WTC11 (cell line): ENCODE results near the gene DDB1. TPM values are rescaled to one million over a fixed set of nuclear protein-coding genes. Genes with fewer than 3 reads are reported as not detected.

Source experiments
- ATAC-seq: fragments of 200-7000 bp; cut with Tn5 transposase; 2 replicates; pipeline ENCODE4 v1.10.0; 2021; ENCODE audit warnings: mild to moderate bottlenecking, moderate library complexity
- CTCF ChIA-PET: fragments of 300-600 bp; sonication (Branson Sonifier 250); formaldehyde crosslinking; loops from one replicate; lab custom pipeline; 2021; ENCODE audit warnings: antibody characterized with exemption; lab: Charles Lee
- POLR2A ChIA-PET: fragments of 350-600 bp; sonication (Branson Sonifier 250); formaldehyde crosslinking; loops from one replicate; lab custom pipeline; 2021; ENCODE audit warnings: antibody characterized with exemption; lab: Charles Lee
- DNase-seq: peaks from one replicate; pipeline ENCODE4 v3.0.0; 2021; ENCODE audit warnings: low spot score
- H3K27ac Mint-ChIP-seq: 2 replicates; pipeline ENCODE4 v1.8.0; 2021; ENCODE audit warnings: mixed read lengths
- H3K27me3 Mint-ChIP-seq: 2 replicates; pipeline ENCODE4 v1.8.0; 2021; ENCODE audit warnings: low read depth, mild to moderate bottlenecking, moderate library complexity, mixed read lengths
- H3K36me3 Mint-ChIP-seq: 2 replicates; pipeline ENCODE4 v1.8.0; 2021; ENCODE audit warnings: mixed read lengths
- H3K4me1 Mint-ChIP-seq: 2 replicates; pipeline ENCODE4 v1.8.0; 2022; ENCODE audit warnings: mixed read lengths
- H3K4me3 Mint-ChIP-seq: 2 replicates; pipeline ENCODE4 v1.8.0; 2021; ENCODE audit warnings: mild to moderate bottlenecking, moderate library complexity, mixed read lengths
- H3K9me3 Mint-ChIP-seq: 2 replicates; pipeline ENCODE4 v1.8.0; 2021; ENCODE audit warnings: mixed read lengths
- CREB1 ChIP-seq: sonication (generic); formaldehyde crosslinking; IDR thresholded peaks from 2 replicates; pipeline ENCODE4 v1.8.0; 2023; ENCODE audit warnings: mild to moderate bottlenecking, missing genetic modification reagents
- FOXP1 ChIP-seq: sonication (generic); formaldehyde crosslinking; IDR thresholded peaks from 2 replicates; pipeline ENCODE4 v1.8.0; 2022; ENCODE audit warnings: missing genetic modification reagents, mild to moderate bottlenecking, moderate library complexity, borderline replicate concordance
- GRHL2 ChIP-seq: fragments of 250-450 bp; sonication (Bioruptor Pico); IDR thresholded peaks from 2 replicates; pipeline ENCODE4 v1.8.0; 2022; ENCODE audit warnings: mild to moderate bottlenecking, moderate library complexity; ENCODE audit not compliant: insufficient replicate concordance, severe bottlenecking
- IRF2 ChIP-seq: sonication (generic); formaldehyde crosslinking; IDR thresholded peaks from 2 replicates; pipeline ENCODE4 v1.8.0; 2022; ENCODE audit warnings: low read depth, missing genetic modification reagents, borderline replicate concordance
- TEAD4 ChIP-seq: sonication (generic); formaldehyde crosslinking; IDR thresholded peaks from 2 replicates; pipeline ENCODE4 v1.8.0; 2022; ENCODE audit warnings: mild to moderate bottlenecking, missing genetic modification reagents
- ZNF396 ChIP-seq: fragments of 250-450 bp; sonication (Bioruptor Pico); IDR thresholded peaks from 2 replicates; pipeline ENCODE4 v1.8.0; 2021; ENCODE audit warnings: mild to moderate bottlenecking, moderate library complexity, borderline replicate concordance
- ZNF423 ChIP-seq: fragments of 250-450 bp; sonication (Bioruptor Pico); IDR thresholded peaks from 2 replicates; pipeline ENCODE4 v2.1.2; 2022; ENCODE audit warnings: mild to moderate bottlenecking, moderate library complexity
- total RNA-seq: library from RNA; stranded (reverse); gene quantifications from 3 replicates; pipeline ENCODE4 v1.2.3, GENCODE V29; 2021
- TF ChIP-seq, protein P1 (sequence below): fragments of 250-450 bp; sonication (Bioruptor Pico); conservative IDR thresholded peaks from 2 replicates; pipeline ENCODE4 v1.9.0; 2021; ENCODE audit warnings: mild to moderate bottlenecking
- TF ChIP-seq, protein P2 (sequence below): fragments of 250-450 bp; sonication (Bioruptor Pico); IDR thresholded peaks from 2 replicates; pipeline ENCODE4 v2.1.2; 2022; ENCODE audit warnings: mild to moderate bottlenecking, moderate library complexity
- TF ChIP-seq, protein P3 (sequence below): fragments of 250-450 bp; sonication (Bioruptor Pico); IDR thresholded peaks from 2 replicates; pipeline ENCODE4 v1.9.0; 2021; ENCODE audit warnings: mild to moderate bottlenecking
- TF ChIP-seq, protein P4 (sequence below): sonication (generic); formaldehyde crosslinking; IDR thresholded peaks from 2 replicates; pipeline ENCODE4 v1.8.1; 2022; ENCODE audit warnings: mild to moderate bottlenecking, missing genetic modification reagents, moderate library complexity, borderline replicate concordance
- TF ChIP-seq, protein P5 (sequence below): sonication (generic); formaldehyde crosslinking; IDR thresholded peaks from 2 replicates; pipeline ENCODE4 v1.8.1; 2022; ENCODE audit warnings: low read depth, missing genetic modification reagents, borderline replicate concordance
- TF ChIP-seq, protein P6 (sequence below): sonication (generic); formaldehyde crosslinking; IDR thresholded peaks from 2 replicates; pipeline ENCODE4 v1.8.1; 2023; ENCODE audit warnings: mild to moderate bottlenecking, missing genetic modification reagents, moderate library complexity
- TF ChIP-seq, protein P7 (sequence below): sonication (generic); formaldehyde crosslinking; IDR thresholded peaks from 2 replicates; pipeline ENCODE4 v1.8.1; 2023; ENCODE audit warnings: mild to moderate bottlenecking, missing genetic modification reagents, borderline replicate concordance

DDB1 gene
- total RNA-seq, 1 experiment from 2014 or later: 316 TPM

DNA sequence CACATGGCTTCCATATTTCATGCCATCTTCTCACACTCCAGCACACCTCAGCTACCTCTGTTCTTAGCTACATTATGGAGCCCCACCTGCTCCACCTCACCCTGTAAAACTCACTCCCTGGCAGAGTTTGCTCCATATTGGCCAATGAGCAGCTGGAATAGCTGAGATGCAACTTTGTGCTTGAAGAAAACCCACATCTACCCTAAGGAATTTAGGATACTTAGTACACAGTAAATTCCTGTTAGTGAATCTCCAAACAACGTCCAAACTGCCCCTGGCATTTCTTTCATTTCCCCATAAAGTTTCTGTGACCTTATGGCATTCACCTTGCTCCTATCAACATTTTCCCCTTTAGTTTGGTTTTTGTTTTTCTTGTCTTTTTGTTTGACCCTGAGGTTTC is 35.6 kb downstream of the DDB1 start (continued):
- TF ChIP-seq GRHL2 (CRISPR knock-in tag): no peak
- TF ChIP-seq IRF2 (CRISPR knock-in tag): no peak
- TF ChIP-seq, protein P1, sequence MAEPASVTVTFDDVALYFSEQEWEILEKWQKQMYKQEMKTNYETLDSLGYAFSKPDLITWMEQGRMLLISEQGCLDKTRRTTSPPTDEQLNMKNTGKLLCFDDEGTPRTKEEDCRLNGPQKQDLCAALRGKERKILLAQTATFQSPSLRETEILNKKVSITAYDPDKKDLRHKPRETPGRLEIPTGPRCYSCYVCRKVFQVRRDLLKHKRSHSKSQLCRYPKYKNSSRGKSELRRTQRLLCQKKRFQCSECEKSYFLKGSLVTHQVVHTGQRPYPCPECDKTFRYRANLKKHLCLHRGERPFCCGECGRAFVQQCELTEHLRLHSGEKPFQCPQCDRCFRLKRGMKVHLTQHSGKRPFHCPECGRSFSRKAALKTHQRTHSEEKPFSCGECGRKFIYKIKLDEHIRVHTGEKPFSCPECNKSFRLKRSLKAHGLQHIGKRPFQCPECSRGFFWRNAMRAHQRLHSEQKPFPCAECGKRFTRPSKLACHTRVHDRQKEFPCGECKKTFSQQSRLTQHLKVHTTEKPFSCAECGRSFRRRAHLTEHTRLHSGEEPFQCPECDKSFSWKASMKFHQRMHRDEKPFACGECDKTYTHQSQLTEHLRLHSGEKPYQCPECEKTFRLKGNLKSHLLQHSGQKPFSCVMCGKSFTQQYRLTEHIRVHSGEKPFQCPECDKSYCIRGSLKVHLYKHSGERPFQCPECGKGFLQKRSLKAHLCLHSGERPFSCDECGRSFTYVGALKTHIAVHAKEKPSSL (CRISPR knock-in tag): no peak

DNA sequence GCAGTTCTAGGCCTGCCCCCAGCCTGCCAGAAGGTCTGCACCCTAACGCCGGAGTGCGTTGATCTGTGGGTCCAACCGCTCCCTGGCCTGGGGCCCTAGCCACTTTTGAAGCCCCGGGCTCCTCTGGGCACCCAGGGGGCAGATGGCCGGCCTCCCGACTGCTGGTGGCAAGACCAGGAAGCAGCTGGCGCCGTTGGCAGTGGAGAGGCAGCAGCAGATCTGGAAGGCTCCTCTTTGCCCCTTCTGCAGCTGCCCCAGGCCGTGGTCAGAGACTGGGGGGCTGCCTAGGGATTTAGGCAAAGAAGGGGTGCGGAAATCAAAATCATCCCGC is 37.3 kb downstream of the DDB1 start:
- ATAC-seq: peak; percentile 21
- no peak for DNase-seq
- peaks cover 17% of the 10 kb centered on the region for H3K27me3 Mint-ChIP-seq
- TF ChIP-seq CREB1 (CRISPR knock-in tag) (no peak), ZNF396 (CRISPR knock-in tag) (no peak), TEAD4 (no peak)
- TF ChIP-seq, protein P2, sequence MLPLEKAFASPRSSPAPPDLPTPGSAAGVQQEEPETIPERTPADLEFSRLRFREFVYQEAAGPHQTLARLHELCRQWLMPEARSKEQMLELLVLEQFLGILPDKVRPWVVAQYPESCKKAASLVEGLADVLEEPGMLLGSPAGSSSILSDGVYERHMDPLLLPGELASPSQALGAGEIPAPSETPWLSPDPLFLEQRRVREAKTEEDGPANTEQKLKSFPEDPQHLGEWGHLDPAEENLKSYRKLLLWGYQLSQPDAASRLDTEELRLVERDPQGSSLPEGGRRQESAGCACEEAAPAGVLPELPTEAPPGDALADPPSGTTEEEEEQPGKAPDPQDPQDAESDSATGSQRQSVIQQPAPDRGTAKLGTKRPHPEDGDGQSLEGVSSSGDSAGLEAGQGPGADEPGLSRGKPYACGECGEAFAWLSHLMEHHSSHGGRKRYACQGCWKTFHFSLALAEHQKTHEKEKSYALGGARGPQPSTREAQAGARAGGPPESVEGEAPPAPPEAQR: no peak
- TF ChIP-seq, protein P3, sequence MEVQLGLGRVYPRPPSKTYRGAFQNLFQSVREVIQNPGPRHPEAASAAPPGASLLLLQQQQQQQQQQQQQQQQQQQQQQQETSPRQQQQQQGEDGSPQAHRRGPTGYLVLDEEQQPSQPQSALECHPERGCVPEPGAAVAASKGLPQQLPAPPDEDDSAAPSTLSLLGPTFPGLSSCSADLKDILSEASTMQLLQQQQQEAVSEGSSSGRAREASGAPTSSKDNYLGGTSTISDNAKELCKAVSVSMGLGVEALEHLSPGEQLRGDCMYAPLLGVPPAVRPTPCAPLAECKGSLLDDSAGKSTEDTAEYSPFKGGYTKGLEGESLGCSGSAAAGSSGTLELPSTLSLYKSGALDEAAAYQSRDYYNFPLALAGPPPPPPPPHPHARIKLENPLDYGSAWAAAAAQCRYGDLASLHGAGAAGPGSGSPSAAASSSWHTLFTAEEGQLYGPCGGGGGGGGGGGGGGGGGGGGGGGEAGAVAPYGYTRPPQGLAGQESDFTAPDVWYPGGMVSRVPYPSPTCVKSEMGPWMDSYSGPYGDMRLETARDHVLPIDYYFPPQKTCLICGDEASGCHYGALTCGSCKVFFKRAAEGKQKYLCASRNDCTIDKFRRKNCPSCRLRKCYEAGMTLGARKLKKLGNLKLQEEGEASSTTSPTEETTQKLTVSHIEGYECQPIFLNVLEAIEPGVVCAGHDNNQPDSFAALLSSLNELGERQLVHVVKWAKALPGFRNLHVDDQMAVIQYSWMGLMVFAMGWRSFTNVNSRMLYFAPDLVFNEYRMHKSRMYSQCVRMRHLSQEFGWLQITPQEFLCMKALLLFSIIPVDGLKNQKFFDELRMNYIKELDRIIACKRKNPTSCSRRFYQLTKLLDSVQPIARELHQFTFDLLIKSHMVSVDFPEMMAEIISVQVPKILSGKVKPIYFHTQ (CRISPR knock-in tag): no peak
- TF ChIP-seq, protein P4, sequence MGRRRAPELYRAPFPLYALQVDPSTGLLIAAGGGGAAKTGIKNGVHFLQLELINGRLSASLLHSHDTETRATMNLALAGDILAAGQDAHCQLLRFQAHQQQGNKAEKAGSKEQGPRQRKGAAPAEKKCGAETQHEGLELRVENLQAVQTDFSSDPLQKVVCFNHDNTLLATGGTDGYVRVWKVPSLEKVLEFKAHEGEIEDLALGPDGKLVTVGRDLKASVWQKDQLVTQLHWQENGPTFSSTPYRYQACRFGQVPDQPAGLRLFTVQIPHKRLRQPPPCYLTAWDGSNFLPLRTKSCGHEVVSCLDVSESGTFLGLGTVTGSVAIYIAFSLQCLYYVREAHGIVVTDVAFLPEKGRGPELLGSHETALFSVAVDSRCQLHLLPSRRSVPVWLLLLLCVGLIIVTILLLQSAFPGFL (CRISPR knock-in tag): no peak
- TF ChIP-seq, protein P5, sequence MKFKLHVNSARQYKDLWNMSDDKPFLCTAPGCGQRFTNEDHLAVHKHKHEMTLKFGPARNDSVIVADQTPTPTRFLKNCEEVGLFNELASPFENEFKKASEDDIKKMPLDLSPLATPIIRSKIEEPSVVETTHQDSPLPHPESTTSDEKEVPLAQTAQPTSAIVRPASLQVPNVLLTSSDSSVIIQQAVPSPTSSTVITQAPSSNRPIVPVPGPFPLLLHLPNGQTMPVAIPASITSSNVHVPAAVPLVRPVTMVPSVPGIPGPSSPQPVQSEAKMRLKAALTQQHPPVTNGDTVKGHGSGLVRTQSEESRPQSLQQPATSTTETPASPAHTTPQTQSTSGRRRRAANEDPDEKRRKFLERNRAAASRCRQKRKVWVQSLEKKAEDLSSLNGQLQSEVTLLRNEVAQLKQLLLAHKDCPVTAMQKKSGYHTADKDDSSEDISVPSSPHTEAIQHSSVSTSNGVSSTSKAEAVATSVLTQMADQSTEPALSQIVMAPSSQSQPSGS: no peak
- H3K9me3 Mint-ChIP-seq: no peaks in the 10 kb centered on the region
- ChIA-PET CTCF (interaction anchor here (0.9 to 3.2 kb wide), 7 partner anchors 9 to 140 kb away, joined by 3 to 21 read pairs (median 9); no protein-coding TSS in a partner anchor), POLR2A (interaction anchor here (1.5 kb wide), 1 partner anchor 66 kb away, joined by 6 read pairs; the partner anchor contains the start of gene CYB561A3)
- H3K36me3 Mint-ChIP-seq: peaks cover 23% of the 10 kb centered on the region
- no peak overlapping the region for H3K27ac Mint-ChIP-seq
- peaks cover 26% of the 10 kb centered on the region for H3K4me1 Mint-ChIP-seq
- peak overlapping the region; percentile 47 for H3K4me3 Mint-ChIP-seq

DNA sequence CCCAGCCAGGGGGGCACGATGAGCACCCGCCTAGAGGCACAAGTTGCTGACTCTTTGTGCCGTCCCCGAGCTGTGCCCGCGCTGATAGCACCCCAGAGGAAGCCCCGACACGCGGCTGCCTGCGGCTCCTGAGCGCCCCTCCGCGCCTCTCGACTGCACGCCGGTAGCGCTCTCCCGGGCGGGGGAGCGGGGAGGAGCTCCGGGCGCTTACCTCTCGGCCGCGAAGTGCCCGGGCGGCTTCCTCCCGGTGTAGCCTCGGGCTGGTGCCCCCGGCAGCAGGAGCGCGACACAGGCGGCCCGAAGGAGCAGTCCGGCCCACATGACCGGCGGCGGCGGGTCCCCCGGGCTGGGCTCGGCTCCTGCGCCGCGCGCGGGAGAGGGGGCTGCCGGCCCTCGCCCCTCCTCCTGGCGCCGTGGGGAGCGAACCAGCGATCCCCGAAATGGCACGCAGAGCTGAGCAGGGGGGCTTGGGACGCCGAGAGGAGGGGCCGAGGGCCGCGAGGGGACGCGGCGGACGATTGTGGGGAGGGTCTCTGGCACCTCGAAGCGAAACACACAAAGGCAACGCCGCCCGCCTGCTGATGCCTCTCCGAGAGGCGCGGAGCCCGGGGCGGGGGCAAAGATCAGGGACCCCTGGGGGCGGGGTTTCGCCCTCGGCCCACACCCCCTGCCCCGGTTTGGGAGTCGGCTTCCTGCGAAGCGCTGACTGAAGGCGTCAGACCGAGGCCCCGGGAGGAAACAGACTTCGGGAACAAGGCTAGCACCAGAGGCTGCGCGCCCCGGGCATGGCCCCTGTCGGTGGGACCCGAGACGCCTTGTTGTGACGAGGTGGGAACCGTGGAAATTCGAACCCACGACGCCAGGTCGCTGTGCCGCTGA is 37.9 kb downstream of the DDB1 start, which contains the start of gene VWCE:
Gene VWCE, minus strand, starts transcription at position 600 of the 879 bp plus-strand sequence. Its CDS starts 279 bp downstream, at position 321.
- POLR2A ChIA-PET: interaction anchor here (1.5 to 1.7 kb wide), 4 partner anchors 13 to 97 kb away, joined by 6 to 7 read pairs (median 6); partner anchors contain the start of genes CYB561A3 and TMEM216
- peak; percentile 66 for ATAC-seq
- Mint-ChIP-seq H3K9me3 (no peaks in the 10 kb centered on the region), H3K4me1 (peaks cover 26% of the 10 kb centered on the region), H3K36me3 (peaks cover 17% of the 10 kb centered on the region), H3K27ac (no peak within 1 kb of the TSS), H3K27me3 (peaks cover 17% of the 10 kb centered on the region), H3K4me3 (peak within 1 kb of the TSS; percentile 85)
- CTCF ChIA-PET: interaction anchor here (0.7 to 3.2 kb wide), 13 partner anchors 10 to 222 kb away, joined by 3 to 21 read pairs (median 5); partner anchors contain the start of genes CPSF7 and SDHAF2
- DNase-seq: peak; percentile 75
- TF ChIP-seq, protein P6, sequence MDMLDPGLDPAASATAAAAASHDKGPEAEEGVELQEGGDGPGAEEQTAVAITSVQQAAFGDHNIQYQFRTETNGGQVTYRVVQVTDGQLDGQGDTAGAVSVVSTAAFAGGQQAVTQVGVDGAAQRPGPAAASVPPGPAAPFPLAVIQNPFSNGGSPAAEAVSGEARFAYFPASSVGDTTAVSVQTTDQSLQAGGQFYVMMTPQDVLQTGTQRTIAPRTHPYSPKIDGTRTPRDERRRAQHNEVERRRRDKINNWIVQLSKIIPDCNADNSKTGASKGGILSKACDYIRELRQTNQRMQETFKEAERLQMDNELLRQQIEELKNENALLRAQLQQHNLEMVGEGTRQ (CRISPR knock-in tag): 0 out of 2 replicates have a peak, but pooled peaks have one; percentile 24
- peak; percentile 77; the same call in 1 of the 2 replicates for TF ChIP-seq ZNF423 (CRISPR knock-in tag)
- TF ChIP-seq FOXP1: peak; percentile 18
- TF ChIP-seq, protein P7, sequence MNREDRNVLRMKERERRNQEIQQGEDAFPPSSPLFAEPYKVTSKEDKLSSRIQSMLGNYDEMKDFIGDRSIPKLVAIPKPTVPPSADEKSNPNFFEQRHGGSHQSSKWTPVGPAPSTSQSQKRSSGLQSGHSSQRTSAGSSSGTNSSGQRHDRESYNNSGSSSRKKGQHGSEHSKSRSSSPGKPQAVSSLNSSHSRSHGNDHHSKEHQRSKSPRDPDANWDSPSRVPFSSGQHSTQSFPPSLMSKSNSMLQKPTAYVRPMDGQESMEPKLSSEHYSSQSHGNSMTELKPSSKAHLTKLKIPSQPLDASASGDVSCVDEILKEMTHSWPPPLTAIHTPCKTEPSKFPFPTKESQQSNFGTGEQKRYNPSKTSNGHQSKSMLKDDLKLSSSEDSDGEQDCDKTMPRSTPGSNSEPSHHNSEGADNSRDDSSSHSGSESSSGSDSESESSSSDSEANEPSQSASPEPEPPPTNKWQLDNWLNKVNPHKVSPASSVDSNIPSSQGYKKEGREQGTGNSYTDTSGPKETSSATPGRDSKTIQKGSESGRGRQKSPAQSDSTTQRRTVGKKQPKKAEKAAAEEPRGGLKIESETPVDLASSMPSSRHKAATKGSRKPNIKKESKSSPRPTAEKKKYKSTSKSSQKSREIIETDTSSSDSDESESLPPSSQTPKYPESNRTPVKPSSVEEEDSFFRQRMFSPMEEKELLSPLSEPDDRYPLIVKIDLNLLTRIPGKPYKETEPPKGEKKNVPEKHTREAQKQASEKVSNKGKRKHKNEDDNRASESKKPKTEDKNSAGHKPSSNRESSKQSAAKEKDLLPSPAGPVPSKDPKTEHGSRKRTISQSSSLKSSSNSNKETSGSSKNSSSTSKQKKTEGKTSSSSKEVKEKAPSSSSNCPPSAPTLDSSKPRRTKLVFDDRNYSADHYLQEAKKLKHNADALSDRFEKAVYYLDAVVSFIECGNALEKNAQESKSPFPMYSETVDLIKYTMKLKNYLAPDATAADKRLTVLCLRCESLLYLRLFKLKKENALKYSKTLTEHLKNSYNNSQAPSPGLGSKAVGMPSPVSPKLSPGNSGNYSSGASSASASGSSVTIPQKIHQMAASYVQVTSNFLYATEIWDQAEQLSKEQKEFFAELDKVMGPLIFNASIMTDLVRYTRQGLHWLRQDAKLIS (CRISPR knock-in tag): no peak
